Cardiac muscle cell (in vitro differentiated cells and primary cell): ENCODE measurements around the gene GDA. TPM values are rescaled to one million over a fixed set of nuclear protein-coding genes. Genes with fewer than 3 reads are reported as not detected.
"Not testable (repeated sequence)": the region's sequence is repeated elsewhere in the genome, so short reads cannot be mapped to it uniquely, and the experiment has no call there.

Experiments
- DNase-seq, 2 donors: peaks; one replicate each; pipeline versions ENCODE4 v3.0.0 to v3.0.0-alpha.2; 2010 to 2017; ENCODE audit warnings: low read depth in 1 of 2, low spot score in 1 of 2
- H3K27ac ChIP-seq: fragments of 200-600 bp; sonication (generic); 2 replicates; pipeline ENCODE4 v1.5.1; 2016
- H3K27me3 ChIP-seq: fragments of 200-600 bp; sonication (generic); 2 replicates; pipeline ENCODE4 v1.6.0; 2016; ENCODE audit warnings: control low read depth
- H3K36me3 ChIP-seq: fragments of 200-600 bp; sonication (generic); 2 replicates; pipeline ENCODE4 v1.5.1; 2016; ENCODE audit warnings: control low read depth
- H3K4me1 ChIP-seq: fragments of 200-600 bp; sonication (generic); 2 replicates; pipeline ENCODE4 v1.8.1; 2017; ENCODE audit warnings: low read depth, mild to moderate bottlenecking, mixed run types
- H3K4me3 ChIP-seq: fragments of 200-600 bp; sonication (generic); 2 replicates; pipeline ENCODE4 v1.5.1; 2016; ENCODE audit warnings: mild to moderate bottlenecking
- H3K9me3 ChIP-seq: fragments of 200-600 bp; sonication (generic); 2 replicates; pipeline ENCODE4 v1.5.1; 2017; ENCODE audit warnings: low read depth, mild to moderate bottlenecking, control low read depth
- CTCF ChIP-seq: IDR thresholded peaks from 2 replicates; pipeline ENCODE4 v1.5.1; 2012; ENCODE audit warnings: low read depth, mild to moderate bottlenecking, low read length
- polyA plus RNA-seq: library from polyadenylated mRNA; unstranded; fragments of >200 nt; fragmentation: Nextera tagmentation; extraction: Ambion mirVana; gene quantifications from 2 replicates; pipeline ENCODE4 v1.2.1, GENCODE V29; 2016
- total RNA-seq: library from RNA; depleted of rRNA; stranded (reverse); fragments of >200 nt; gene quantifications from 2 replicates; pipeline ENCODE4 v1.2.3, GENCODE V29; 2016

Gene GDA
- total and polyA plus RNA-seq, 2 experiments from 2014 or later, result 0.18 to 0.59 TPM

- no peak for TF ChIP-seq CTCF
- DNase-seq, result no peak
These were observed 108.6 kb downstream of the GDA start for GRCh38 chr9:72257814-72258213.

GRCh38 chr9:72262063-72262462, 112.8 kb downstream of the GDA start:
- H3K36me3 ChIP-seq, result no peaks in the 10 kb centered on the region
- H3K27me3 ChIP-seq, result no peaks in the 10 kb centered on the region
- H3K27ac ChIP-seq, result no peak overlapping the region
- no peak for TF ChIP-seq CTCF
- H3K4me3 ChIP-seq, result no peak overlapping the region
- DNase-seq, result no peak
- no peaks in the 10 kb centered on the region for H3K9me3 ChIP-seq
- no peaks in the 10 kb centered on the region for H3K4me1 ChIP-seq

More at GRCh38 chr9:72257814-72258213, 108.6 kb downstream of the GDA start:
- Histone ChIP-seq H3K36me3 (no peaks in the 10 kb centered on the region), H3K4me1 (no peaks in the 10 kb centered on the region), H3K4me3 (no peak overlapping the region), H3K9me3 (no peaks in the 10 kb centered on the region), H3K27ac (no peak overlapping the region), H3K27me3 (no peaks in the 10 kb centered on the region)

GRCh38 chr9:72263572-72263971, 114.3 kb downstream of the GDA start:
- TF ChIP-seq CTCF, result no peak

GRCh38 chr9:72268961-72269360, 119.7 kb downstream of the GDA start:
- H3K9me3 ChIP-seq, result no peaks in the 10 kb centered on the region
- no peaks in the 10 kb centered on the region for H3K36me3 ChIP-seq
- TF ChIP-seq CTCF, result no peak

More at GRCh38 chr9:72263572-72263971, 114.3 kb downstream of the GDA start:
- Histone ChIP-seq H3K9me3 (no peaks in the 10 kb centered on the region), H3K4me1 (no peaks in the 10 kb centered on the region), H3K4me3 (no peak overlapping the region), H3K27ac (no peak overlapping the region), H3K27me3 (no peaks in the 10 kb centered on the region), H3K36me3 (no peaks in the 10 kb centered on the region)
- no peak for DNase-seq

GRCh38 chr9:72270359-72270758, 121.1 kb downstream of the GDA start:
- not testable (repeated sequence) for H3K4me3 ChIP-seq, H3K4me1 ChIP-seq, H3K36me3 ChIP-seq, H3K27ac ChIP-seq, H3K9me3 ChIP-seq, H3K27me3 ChIP-seq, DNase-seq

More at GRCh38 chr9:72268961-72269360, 119.7 kb downstream of the GDA start:
- no peak for DNase-seq
- H3K27me3 ChIP-seq, result no peaks in the 10 kb centered on the region
- no peak overlapping the region for H3K27ac ChIP-seq
- H3K4me1 ChIP-seq, result no peaks in the 10 kb centered on the region
- H3K4me3 ChIP-seq, result no peak overlapping the region

- peak; percentile 64 to 73 for DNase-seq
- Histone ChIP-seq H3K4me3 (no peak overlapping the region), H3K9me3 (no peaks in the 10 kb centered on the region), H3K4me1 (no peaks in the 10 kb centered on the region), H3K36me3 (no peaks in the 10 kb centered on the region), H3K27me3 (no peaks in the 10 kb centered on the region), H3K27ac (no peak overlapping the region)
- peak; percentile 83 for TF ChIP-seq CTCF
These were observed 122.6 kb downstream of the GDA start for GRCh38 chr9:72271613-72272478.
